CD14-positive monocyte (primary cell): ENCODE results near the gene TNIP2. TPM values are rescaled to one million over a fixed set of nuclear protein-coding genes. Genes with fewer than 3 reads are reported as not detected.

ENCODE experiments used
- DNase-seq, 3 donors: peaks; one replicate each; pipeline ENCODE4 v3.0.0-alpha.2; 2011 to 2022
- H2AFZ ChIP-seq: 2 replicates; pipeline ENCODE4 v1.6.0; 2012; ENCODE audit warnings: mild to moderate bottlenecking, low read depth, low read length, inconsistent platforms; ENCODE audit not compliant: insufficient read depth, poor library complexity, severe bottlenecking
- H3K27ac ChIP-seq, 2 donors: 1 replicate in 1 of 2; 2 replicates in 1 of 2; pipeline ENCODE4 v1.5.1; 2012 to 2013; ENCODE audit warnings: low read length in 2 of 2, control low read depth in 1 of 2, inconsistent platforms in 1 of 2, low read depth in 1 of 2, mild to moderate bottlenecking in 1 of 2
- H3K27me3 ChIP-seq, 2 donors: one replicate each; pipeline versions ENCODE4 v1.6.0 to v1.6.1; 2011 to 2013; ENCODE audit warnings: low read length in 2 of 2; ENCODE audit not compliant: control insufficient read depth in 2 of 2, insufficient read depth in 2 of 2
- H3K36me3 ChIP-seq, 2 donors: replicated peaks in 1 of 2; 1 replicate in 1 of 2; 2 replicates in 1 of 2; pipeline versions ENCODE4 v1.5.1 to v1.6.1; 2012 to 2013; ENCODE audit warnings: low read length in 2 of 2, control low read depth in 1 of 2, inconsistent platforms in 1 of 2, mild to moderate bottlenecking in 1 of 2; ENCODE audit not compliant: insufficient read depth in 2 of 2, control insufficient read depth in 1 of 2
- H3K4me1 ChIP-seq, 2 donors: 1 replicate in 1 of 2; 2 replicates in 1 of 2; pipeline versions ENCODE4 v1.5.1 to v1.6.1; 2012 to 2013; ENCODE audit warnings: low read length in 2 of 2, control low read depth in 1 of 2, inconsistent platforms in 1 of 2, mild to moderate bottlenecking in 1 of 2, moderate library complexity in 1 of 2; ENCODE audit not compliant: insufficient read depth in 2 of 2, control insufficient read depth in 1 of 2
- H3K4me2 ChIP-seq: replicated peaks from 2 replicates; pipeline ENCODE3; 2012; ENCODE audit warnings: low read length, moderate library complexity, mild to moderate bottlenecking; ENCODE audit not compliant: poor library complexity, severe bottlenecking; ENCODE audit errors: extremely low read depth
- H3K4me3 ChIP-seq, 3 experiments: fragments of 200-600 bp in 1 of 3; sonication (generic) in 1 of 3; replicated peaks in 1 of 3; 1 replicate in 2 of 3; 2 replicates in 1 of 3; pipeline ENCODE4 v1.5.1; 2011 to 2013; ENCODE audit warnings: low read length in 3 of 3, mild to moderate bottlenecking in 3 of 3, control low read depth in 2 of 3, low read depth in 2 of 3, inconsistent platforms in 1 of 3, moderate library complexity in 1 of 3
- H3K79me2 ChIP-seq: 2 replicates; pipeline ENCODE4 v1.6.0; 2012; ENCODE audit warnings: mild to moderate bottlenecking, control low read depth, inconsistent platforms, low read length, moderate library complexity; ENCODE audit not compliant: insufficient read depth
- H3K9ac ChIP-seq: 2 replicates; pipeline ENCODE4 v1.6.0; 2017; ENCODE audit warnings: low read length, mild to moderate bottlenecking; ENCODE audit not compliant: insufficient read depth, poor library complexity, severe bottlenecking
- H3K9me3 ChIP-seq, 2 donors: replicated peaks in 1 of 2; 1 replicate in 1 of 2; 2 replicates in 1 of 2; pipeline versions ENCODE4 v1.5.1 to v1.6.1; 2012 to 2013; ENCODE audit warnings: low read length in 2 of 2, control low read depth in 1 of 2; ENCODE audit not compliant: control insufficient read depth in 1 of 2, insufficient read depth in 1 of 2
- H4K20me1 ChIP-seq: 2 replicates; pipeline ENCODE4 v1.6.0; 2012; ENCODE audit warnings: mild to moderate bottlenecking, low read length, control low read depth, moderate library complexity; ENCODE audit not compliant: insufficient read depth
- H3K27ac Mint-ChIP-seq, 7 donors: one replicate each; pipeline ENCODE4 v1.8.0; 2020; ENCODE audit warnings: mild to moderate bottlenecking in 7 of 7, mixed read lengths in 7 of 7, moderate library complexity in 6 of 7, inconsistent platforms in 2 of 7
- H3K27me3 Mint-ChIP-seq, 3 donors: one replicate each; pipeline ENCODE4 v1.8.0; 2021 to 2022; ENCODE audit warnings: low read depth in 3 of 3, mild to moderate bottlenecking in 3 of 3, mixed read lengths in 3 of 3, moderate library complexity in 3 of 3, inconsistent platforms in 1 of 3
- H3K36me3 Mint-ChIP-seq, 2 donors: one replicate each; pipeline ENCODE4 v1.8.0; 2020; ENCODE audit warnings: mixed read lengths in 2 of 2, inconsistent platforms in 1 of 2, mild to moderate bottlenecking in 1 of 2
- H3K4me1 Mint-ChIP-seq: one replicate; pipeline ENCODE4 v1.8.0; 2020; ENCODE audit warnings: mild to moderate bottlenecking, mixed read lengths
- H3K4me3 Mint-ChIP-seq, 2 donors: one replicate each; pipeline ENCODE4 v1.8.0; 2020; ENCODE audit warnings: mild to moderate bottlenecking in 2 of 2, mixed read lengths in 2 of 2, moderate library complexity in 1 of 2
- H3K9me3 Mint-ChIP-seq, 7 donors: one replicate each; pipeline ENCODE4 v1.8.0; 2020 to 2022; ENCODE audit warnings: mixed read lengths in 7 of 7, mild to moderate bottlenecking in 6 of 7, moderate library complexity in 6 of 7, inconsistent platforms in 2 of 7
- CTCF ChIP-seq: fragments of 200-600 bp; IDR thresholded peaks from one replicate; pipeline ENCODE4 v1.8.0; 2022; ENCODE audit warnings: antibody characterized with exemption, mild to moderate bottlenecking
- WGBS: methylation state at CpG from one replicate; pipeline ENCODE4 v1.1.5; 2013; ENCODE audit warnings: missing lambda C conversion rate; ENCODE audit not compliant: insufficient coverage; 5-methylcytosine and 5-hydroxymethylcytosine counted together
- intact Hi-C, 2 donors: fragments of 100-400 bp; cut with micrococcal nuclease; formaldehyde crosslinking; loops; one replicate each; pipeline versions ENCODE4 v1.15.0 to v1.15.1; 2023
- polyA plus RNA-seq, 3 donors: library from polyadenylated mRNA; depleted of rRNA in 1 of 3; unstranded in 2 of 3; stranded (reverse) in 1 of 3; fragments of 300-500 nt in 2 of 3; fragments of >200 nt in 1 of 3; fragmentation: Illumina TruSeq in 2 of 3; gene quantifications; 1 replicate in 2 of 3; 2 replicates in 1 of 3; pipeline ENCODE4 v1.2.3, GENCODE V29; 2012 to 2021

Gene TNIP2
- polyA plus RNA-seq, 3 donors = 27.6 to 75.7 (median 28.2) TPM

- peaks cover 76% of the 10 kb centered on the region for H3K4me1 Mint-ChIP-seq
- no peak for DNase-seq
- peaks cover 46% of the 10 kb centered on the region in 2 donors for H3K36me3 ChIP-seq
- H3K27me3 Mint-ChIP-seq = peaks cover 0 to 2% (median 2%) of the 10 kb centered on the region in 3 donors
- intact Hi-C loops = no loop called here
- peak overlapping the region; percentile 69 for H3K9ac ChIP-seq
- no peak overlapping the region for H2AFZ ChIP-seq
- peaks cover 43 to 70% of the 10 kb centered on the region in 2 donors for H3K36me3 Mint-ChIP-seq
- H3K27ac ChIP-seq = peak overlapping the region; percentile 74 to 97
- no peaks in the 10 kb centered on the region for H3K27me3 ChIP-seq
- WGBS = 93% methylated on average over 23 of the region's 27 CpGs
- TF ChIP-seq CTCF = no peak
- peak overlapping the region; percentile 65 for H3K4me2 ChIP-seq
- H3K4me3 ChIP-seq = peak overlapping the region in 1 of 3 experiments; percentile 44
- peak overlapping the region in 1 of 2 donors; percentile 39 for H3K4me3 Mint-ChIP-seq
- no peaks in the 10 kb centered on the region for H3K9me3 ChIP-seq
- H3K79me2 ChIP-seq = peaks cover 100% of the 10 kb centered on the region
- H4K20me1 ChIP-seq = peaks cover 92% of the 10 kb centered on the region
- H3K27ac Mint-ChIP-seq = peak overlapping the region; percentile 90 to 98 (median 93)
- no peaks in the 10 kb centered on the region for H3K9me3 Mint-ChIP-seq
- H3K4me1 ChIP-seq = peaks cover 93 to 100% of the 10 kb centered on the region in 2 donors
Measured at GRCh38 chr4:2802618-2803531, 46.7 kb upstream of the TNIP2 start.

- no peaks in the 10 kb centered on the region for H3K27me3 ChIP-seq
- peak; percentile 96 to 98 (median 98) for DNase-seq
- peaks cover 77% of the 10 kb centered on the region for H3K4me1 Mint-ChIP-seq
- no peaks in the 10 kb centered on the region for H3K9me3 ChIP-seq
- H3K4me3 Mint-ChIP-seq = peak overlapping the region; percentile 96 to 97
- peaks cover 92% of the 10 kb centered on the region for H4K20me1 ChIP-seq
- peak overlapping the region; percentile 99 to 100 for H3K27ac ChIP-seq
- TF ChIP-seq CTCF = no peak
- H3K9me3 Mint-ChIP-seq = no peaks in the 10 kb centered on the region
- 12% methylated on average over 29 of the region's 29 CpGs for WGBS
- peaks cover 46 to 72% of the 10 kb centered on the region in 2 donors for H3K36me3 Mint-ChIP-seq
- intact Hi-C loops = no loop called here
- no peak overlapping the region for H2AFZ ChIP-seq
- H3K9ac ChIP-seq = peak overlapping the region; percentile 96
- peak overlapping the region; percentile 71 to 99 (median 86) for H3K4me3 ChIP-seq
- peak overlapping the region; percentile 98 for H3K4me2 ChIP-seq
- H3K36me3 ChIP-seq = peaks cover 38 to 43% of the 10 kb centered on the region in 2 donors
- peaks cover 0 to 3% (median 2%) of the 10 kb centered on the region in 3 donors for H3K27me3 Mint-ChIP-seq
- H3K27ac Mint-ChIP-seq = peak overlapping the region; percentile 97 to 99 (median 99)
- H3K79me2 ChIP-seq = peaks cover 100% of the 10 kb centered on the region
- H3K4me1 ChIP-seq = peaks cover 93 to 100% of the 10 kb centered on the region in 2 donors
Measured at GRCh38 chr4:2800691-2801596, 44.8 kb upstream of the TNIP2 start.
